ENCODE measurements around the gene ALDH3B1. TPM values are rescaled to one million over a fixed set of nuclear protein-coding genes. Genes with fewer than 3 reads are reported as not detected.
A peak's percentile ranks its signal among the peaks of the same experiment; 100 is the strongest.

The ALDH3B1 gene
- total and polyA plus RNA-seq, 2 of the 4 experiments (the other 2 are of a cell fraction) = 11.8 to 22.8 TPM

DNA sequence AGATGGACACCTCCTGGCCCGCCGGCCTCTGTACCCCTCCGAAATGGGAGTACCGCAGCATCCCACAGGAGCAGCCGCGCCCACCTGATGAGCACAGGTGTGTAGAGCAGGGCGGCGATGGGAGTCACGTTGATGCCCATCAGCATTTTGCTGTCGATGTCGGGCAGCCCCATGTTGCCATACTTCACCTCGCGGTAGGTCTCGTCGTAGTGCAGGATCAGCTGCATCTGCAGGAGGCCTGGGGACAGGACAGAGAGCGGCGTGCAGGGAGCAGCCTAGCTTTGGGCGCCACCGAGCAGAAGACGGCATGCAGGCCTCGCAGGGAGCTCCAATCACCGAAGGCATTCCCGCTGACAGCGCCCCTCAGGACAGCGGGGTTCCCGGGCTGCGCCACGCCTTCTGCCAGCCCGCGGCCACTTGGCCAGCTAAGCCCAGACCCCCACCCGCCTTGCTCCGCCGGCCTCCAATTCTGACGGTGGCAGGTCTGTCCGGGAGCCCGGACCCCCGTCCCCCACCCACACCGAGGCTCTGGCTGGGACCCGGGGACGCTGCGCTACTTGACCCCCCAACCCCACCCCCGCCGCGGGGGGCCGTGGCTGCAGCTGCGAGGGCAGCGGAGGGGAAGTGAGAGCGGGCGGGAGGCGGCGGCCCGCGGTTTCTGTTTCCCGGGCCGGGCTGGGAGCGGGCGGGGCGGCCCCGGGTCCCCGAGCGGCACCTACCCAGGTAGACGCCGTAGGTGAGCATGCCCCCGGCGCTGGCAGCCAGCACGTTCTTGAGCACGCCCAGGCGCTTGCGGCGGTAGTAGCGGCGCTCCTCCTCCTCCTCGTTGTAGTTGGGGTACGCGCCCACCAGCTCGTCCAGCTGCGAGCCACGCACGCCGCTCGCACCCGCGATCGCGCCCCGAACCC lies 6.9 kb upstream of the ALDH3B1 start (continued):
- TF ChIP-seq, protein P1, sequence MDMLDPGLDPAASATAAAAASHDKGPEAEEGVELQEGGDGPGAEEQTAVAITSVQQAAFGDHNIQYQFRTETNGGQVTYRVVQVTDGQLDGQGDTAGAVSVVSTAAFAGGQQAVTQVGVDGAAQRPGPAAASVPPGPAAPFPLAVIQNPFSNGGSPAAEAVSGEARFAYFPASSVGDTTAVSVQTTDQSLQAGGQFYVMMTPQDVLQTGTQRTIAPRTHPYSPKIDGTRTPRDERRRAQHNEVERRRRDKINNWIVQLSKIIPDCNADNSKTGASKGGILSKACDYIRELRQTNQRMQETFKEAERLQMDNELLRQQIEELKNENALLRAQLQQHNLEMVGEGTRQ (IDR thresholded peaks at IDR 0.05; ENCODE audit: low read depth, low read length) = no peak

DNA sequence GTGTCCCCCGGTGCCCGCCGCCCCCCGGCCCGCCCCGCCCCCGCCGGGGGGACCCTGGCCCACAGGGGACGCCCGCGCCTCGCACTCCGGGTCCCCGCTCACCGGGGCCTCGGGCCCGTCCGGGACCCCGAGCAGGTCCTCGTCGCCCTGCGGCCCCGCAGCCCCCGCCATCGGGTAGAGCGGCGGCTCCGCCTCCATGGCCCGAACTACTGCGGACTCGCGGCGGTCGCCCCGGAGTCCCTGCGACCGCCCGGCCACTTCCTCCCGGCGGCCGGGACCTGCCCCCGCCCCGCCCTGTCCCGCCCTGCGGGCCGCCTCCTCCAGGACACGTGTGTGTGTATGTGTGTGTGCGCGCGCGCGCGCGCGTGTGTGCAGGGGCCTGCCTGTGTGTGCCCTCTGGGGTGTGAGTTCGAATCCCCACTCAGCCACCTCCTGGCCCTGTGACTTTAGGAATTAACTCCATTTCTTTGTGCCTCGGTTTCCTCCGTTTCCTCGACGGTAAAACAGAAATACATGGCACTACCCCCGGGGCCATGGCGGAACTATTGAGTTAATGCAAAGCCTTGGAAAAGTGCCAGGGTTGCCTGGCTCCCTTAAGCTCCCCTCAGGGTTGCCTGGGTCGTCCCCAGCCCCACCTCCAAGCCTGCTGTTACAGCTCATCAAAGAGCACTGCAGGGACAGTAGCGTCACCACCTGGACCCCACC lies 6.1 kb upstream of the ALDH3B1 start, which contains the start of gene UNC93B1:
UNC93B1 (minus strand) TSS at position 252 of the 705 bp plus-strand sequence; CDS start at position 198, 54 bp downstream.
- peak within 1 kb of the TSS; percentile 95 for H3K4me2 ChIP-seq (ENCODE audit: low read depth, low read length)
- H2BK5ac ChIP-seq (ENCODE audit: low read depth, low read length, poor library complexity, severe bottlenecking) = no peak within 1 kb of the TSS
- CTCF ChIA-PET = no interaction called here
- ATAC-seq (ENCODE audit: low read depth) (peak; percentile 97), DNase-seq (peak; percentile 76)
- peak within 1 kb of the TSS; percentile 10 for H3K18ac ChIP-seq (ENCODE audit: low read depth, low read length)
- in situ Hi-C loops (cut with MboI; ENCODE audit: low sequenced_read_pairs) = no loop called here
- TF ChIP-seq BHLHE40 (IDR thresholded peaks at IDR 0.05; ENCODE audit: low read depth, low read length) (peak; percentile 39; the same call in 1 of the 2 replicates), MAZ (IDR thresholded peaks at IDR 0.05; ENCODE audit: borderline replicate concordance, low read depth, low read length) (peak; percentile 38; the same call in 1 of the 2 replicates), POLR2A (IDR thresholded peaks at IDR 0.05; ENCODE audit: low read depth, low read length) (no peak), RAD21 (IDR thresholded peaks at IDR 0.05; ENCODE audit: low read length) (no peak), MXI1 (IDR thresholded peaks at IDR 0.05; ENCODE audit: borderline replicate concordance, low read depth, low read length) (peak; percentile 76; the same call in 1 of the 2 replicates), RCOR1 (IDR thresholded peaks at IDR 0.05; ENCODE audit: insufficient replicate concordance, low read length) (peak; percentile 14), SMC3 (IDR thresholded peaks at IDR 0.05; ENCODE audit: low read depth, low read length) (no peak)
- TF ChIP-seq, protein P1 (IDR thresholded peaks at IDR 0.05; ENCODE audit: low read depth, low read length) = peak; percentile 68; the same call in 1 of the 2 replicates
- POLR2A ChIA-PET (ENCODE audit: unreplicated experiment) = no interaction called here
- no peaks in the 10 kb centered on the region for H3K9me3 ChIP-seq (ENCODE audit: control insufficient read depth, insufficient read depth, low read length)
- peak within 1 kb of the TSS; percentile 83 for H2AFZ ChIP-seq (replicated peaks; ENCODE audit: low read length, poor library complexity)
- peak within 1 kb of the TSS; percentile 90 for H2AK5ac ChIP-seq (ENCODE audit: low read depth, low read length)
- peaks cover 5% of the 10 kb centered on the region; the same call in 1 of the 2 replicates for H3K9me1 ChIP-seq (ENCODE audit: insufficient read depth, low read length)
- H4K8ac ChIP-seq (ENCODE audit: low read depth in 2 of 2, low read length in 2 of 2) = peak within 1 kb of the TSS; percentile 15 to 74; a peak in 3 of 4 replicates
- no peaks in the 10 kb centered on the region for H3K36me3 ChIP-seq (ENCODE audit: control insufficient read depth, insufficient read depth, low read length)
- H3K56ac ChIP-seq (ENCODE audit: extremely low read depth, insufficient read depth, low read length) = no peak within 1 kb of the TSS
- peak within 1 kb of the TSS; percentile 28 for H4K5ac ChIP-seq (ENCODE audit: low read depth, low read length)
- peak within 1 kb of the TSS; percentile 93 for H2AK9ac ChIP-seq (replicated peaks; ENCODE audit: low read depth, low read length, poor library complexity)
- H2BK20ac ChIP-seq (ENCODE audit: low read depth, low read length) = no peak within 1 kb of the TSS
- WGBS, 2 experiments (ENCODE audit: extremely low coverage in 2 of 2, insufficient read length in 1 of 2) = 20% methylated on average over 1 of the region's 64 CpGs; no CpG with 5 or more reads in 1 of the 2 experiments
- H3K79me1 ChIP-seq (ENCODE audit: low read depth in 1 of 2, low read length in 2 of 2) = peaks cover 0 to 6% of the 10 kb centered on the region in 2 experiments; a peak in 2 of 4 replicates
- dilution Hi-C loops (cut with HindIII; ENCODE audit: low sequenced_read_pairs, unreplicated experiment) = no loop called here
- no peaks in the 10 kb centered on the region for H3K27me3 ChIP-seq (ENCODE audit: control insufficient read depth, insufficient read depth, low read length)
- intact Hi-C loops (cut with micrococcal nuclease) = no loop called here
- H2BK15ac ChIP-seq (ENCODE audit: low read depth, low read length) = peak within 1 kb of the TSS; percentile 1; the same call in 1 of the 3 replicates
- BruUV-seq (replicated peaks) = no TSS peak
- peak within 1 kb of the TSS; percentile 43; the same call in 1 of the 2 replicates for H4K91ac ChIP-seq (ENCODE audit: insufficient read depth, low read depth, low read length)
- H3K9ac ChIP-seq (ENCODE audit: low read depth, low read length) = peak within 1 kb of the TSS; percentile 60
- H3K4me3 ChIP-seq (ENCODE audit: insufficient read depth, low read depth, low read length) = peak within 1 kb of the TSS; percentile 77
- H3K14ac ChIP-seq (replicated peaks; ENCODE audit: low read depth, low read length) = peak within 1 kb of the TSS; percentile 58; the same call in 1 of the 2 replicates
- peak within 1 kb of the TSS; percentile 91 for H3K4ac ChIP-seq (ENCODE audit: low read depth, low read length)
- peak within 1 kb of the TSS; percentile 7; the same call in 1 of the 2 replicates for H3K23ac ChIP-seq (ENCODE audit: low read depth, low read length)
- no peaks in the 10 kb centered on the region for H4K20me1 ChIP-seq (ENCODE audit: insufficient read depth, low read length)
- no peak within 1 kb of the TSS; the same call in 1 of the 2 replicates for H3K27ac ChIP-seq (ENCODE audit: insufficient read depth, low read length)
- no peak within 1 kb of the TSS for H2BK120ac ChIP-seq (ENCODE audit: low read depth, low read length)
- peaks cover 5% of the 10 kb centered on the region for H3K4me1 ChIP-seq (ENCODE audit: control insufficient read depth, insufficient read depth, low read length)

Data from IMR-90 (cell line).